Parathyroid adenoma (tissue), 2 donors: Measurements from ENCODE around the gene DYSF.

Source experiments
- H2AFZ ChIP-seq: fragments of 300-600 bp; sonication (generic); one replicate; pipeline ENCODE4 v1.7.0; 2017; ENCODE audit warnings: antibody characterized with exemption, mild to moderate bottlenecking
- H3K27ac ChIP-seq: fragments of 300-600 bp; sonication (generic); one replicate; pipeline ENCODE4 v1.7.0; 2017
- H3K27me3 ChIP-seq: fragments of 300-600 bp; sonication (generic); one replicate; pipeline ENCODE4 v1.7.0; 2017; ENCODE audit warnings: low read length; ENCODE audit not compliant: control insufficient read depth, insufficient read depth
- H3K36me3 ChIP-seq: fragments of 300-600 bp; sonication (generic); one replicate; pipeline ENCODE4 v1.7.0; 2017; ENCODE audit warnings: low read length; ENCODE audit not compliant: control insufficient read depth, insufficient read depth
- H3K4me1 ChIP-seq: fragments of 300-600 bp; sonication (generic); one replicate; pipeline ENCODE4 v1.7.0; 2017; ENCODE audit warnings: control low read depth
- H3K4me2 ChIP-seq: fragments of 300-600 bp; sonication (generic); one replicate; pipeline ENCODE4 v1.7.0; 2017; ENCODE audit warnings: low read length
- H3K4me3 ChIP-seq: fragments of 300-600 bp; sonication (generic); one replicate; pipeline ENCODE4 v1.7.0; 2017; ENCODE audit warnings: low read depth, low read length
- H3K79me2 ChIP-seq: fragments of 300-600 bp; sonication (generic); one replicate; pipeline ENCODE4 v1.7.0; 2017; ENCODE audit warnings: control low read depth
- H3K9ac ChIP-seq: fragments of 300-600 bp; sonication (generic); one replicate; pipeline ENCODE4 v1.7.0; 2017; ENCODE audit warnings: mild to moderate bottlenecking
- H3K9me3 ChIP-seq: fragments of 300-600 bp; sonication (generic); one replicate; pipeline ENCODE4 v1.7.0; 2017; ENCODE audit warnings: low read length; ENCODE audit not compliant: control insufficient read depth
- CTCF ChIP-seq: fragments of 300-600 bp; sonication (generic); IDR thresholded peaks from one replicate; pipeline ENCODE4 v1.7.0; 2017; ENCODE audit warnings: antibody characterized with exemption, mild to moderate bottlenecking
- donor health status: primary hyperparathyroidism.

Gene DYSF

GRCh38 chr2:71637168-71637567 lies 183.8 kb downstream of the DYSF start:
- H3K27me3 ChIP-seq = no peaks in the 10 kb centered on the region
- no peak overlapping the region for H3K27ac ChIP-seq
- no peak overlapping the region for H3K4me2 ChIP-seq
- no peaks in the 10 kb centered on the region for H3K36me3 ChIP-seq
- no peaks in the 10 kb centered on the region for H3K4me1 ChIP-seq
- no peak for TF ChIP-seq CTCF
- H2AFZ ChIP-seq = no peak overlapping the region
- no peaks in the 10 kb centered on the region for H3K9me3 ChIP-seq
- no peak overlapping the region for H3K4me3 ChIP-seq
- no peak overlapping the region for H3K9ac ChIP-seq
- no peaks in the 10 kb centered on the region for H3K79me2 ChIP-seq

GRCh38 chr2:71637736-71638135 lies 184.4 kb downstream of the DYSF start:
- H3K27ac ChIP-seq = no peak overlapping the region
- H3K27me3 ChIP-seq = no peaks in the 10 kb centered on the region
- H3K9me3 ChIP-seq = no peaks in the 10 kb centered on the region
- no peaks in the 10 kb centered on the region for H3K36me3 ChIP-seq
- H3K4me2 ChIP-seq = no peak overlapping the region
- H3K9ac ChIP-seq = no peak overlapping the region
- no peak overlapping the region for H3K4me3 ChIP-seq
- H3K79me2 ChIP-seq = no peaks in the 10 kb centered on the region
- H2AFZ ChIP-seq = no peak overlapping the region
- H3K4me1 ChIP-seq = no peaks in the 10 kb centered on the region
- no peak for TF ChIP-seq CTCF

- Histone ChIP-seq H2AFZ (no peak overlapping the region), H3K4me1 (no peaks in the 10 kb centered on the region), H3K4me3 (no peak overlapping the region), H3K9me3 (no peaks in the 10 kb centered on the region), H3K9ac (no peak overlapping the region), H3K79me2 (no peaks in the 10 kb centered on the region), H3K4me2 (no peak overlapping the region), H3K36me3 (no peaks in the 10 kb centered on the region), H3K27me3 (no peaks in the 10 kb centered on the region), H3K27ac (no peak overlapping the region)
- TF ChIP-seq CTCF = no peak
Observed at GRCh38 chr2:71639735-71640134, 186.4 kb downstream of the DYSF start.

- H3K9me3 ChIP-seq = no peaks in the 10 kb centered on the region
- no peak for TF ChIP-seq CTCF
- H3K9ac ChIP-seq = no peak overlapping the region
- H2AFZ ChIP-seq = no peak overlapping the region
- no peak overlapping the region for H3K4me3 ChIP-seq
- no peaks in the 10 kb centered on the region for H3K27me3 ChIP-seq
- H3K4me2 ChIP-seq = no peak overlapping the region
- no peaks in the 10 kb centered on the region for H3K79me2 ChIP-seq
- H3K4me1 ChIP-seq = no peaks in the 10 kb centered on the region
- H3K36me3 ChIP-seq = no peaks in the 10 kb centered on the region
- H3K27ac ChIP-seq = no peak overlapping the region
Observed at GRCh38 chr2:71640489-71640888, 187.1 kb downstream of the DYSF start.

GRCh38 chr2:71643674-71644357 lies 190.5 kb downstream of the DYSF start:
- Histone ChIP-seq H3K4me1 (no peaks in the 10 kb centered on the region), H3K9ac (no peak overlapping the region)
- no peak for TF ChIP-seq CTCF

More at GRCh38 chr2:71643674-71644357, 190.5 kb downstream of the DYSF start:
- Histone ChIP-seq H3K27me3 (no peaks in the 10 kb centered on the region), H2AFZ (no peak overlapping the region), H3K4me2 (no peak overlapping the region), H3K27ac (no peak overlapping the region), H3K36me3 (no peaks in the 10 kb centered on the region), H3K79me2 (no peaks in the 10 kb centered on the region), H3K9me3 (no peaks in the 10 kb centered on the region), H3K4me3 (no peak overlapping the region)
